ENCODE measurements around the gene RRAD.
A peak's percentile ranks its signal among the peaks of the same experiment; 100 is the strongest.
"Not testable (repeated sequence)": the region's sequence is repeated elsewhere in the genome, so short reads cannot be mapped to it uniquely, and the experiment has no call there.

The RRAD gene

DNA sequence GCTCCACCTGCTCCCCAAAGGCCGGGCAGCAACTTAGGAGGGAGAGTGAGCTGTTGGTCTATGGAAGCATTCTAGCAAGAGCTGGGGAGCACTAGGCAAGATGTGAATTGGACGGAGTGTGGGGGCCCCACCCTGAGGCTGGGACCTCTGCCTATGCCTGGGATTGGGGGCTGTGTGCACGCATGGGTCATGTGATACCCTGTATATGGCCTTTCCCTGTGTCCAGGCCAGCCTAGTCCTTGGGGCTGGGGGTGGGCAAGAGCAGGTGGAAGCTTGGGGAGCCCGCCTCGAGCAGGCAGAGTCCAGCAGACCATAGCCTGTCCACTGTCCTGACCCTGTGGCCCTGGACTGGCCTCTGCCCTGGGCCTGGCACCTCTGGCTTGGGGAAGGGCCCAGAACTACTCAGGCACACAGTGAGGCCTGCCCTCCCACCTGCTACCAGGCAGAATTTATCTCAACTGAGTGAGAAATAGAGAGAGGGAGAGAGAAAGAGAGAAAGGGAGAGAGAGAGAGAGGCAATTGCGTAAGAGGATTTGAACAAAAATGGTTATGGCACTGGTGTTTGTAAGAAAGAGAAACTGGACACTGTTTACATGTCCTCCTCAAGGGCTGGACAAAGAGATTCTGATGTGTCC, 25.9 kb downstream of the RRAD start:
- no peak for DNase-seq

DNA sequence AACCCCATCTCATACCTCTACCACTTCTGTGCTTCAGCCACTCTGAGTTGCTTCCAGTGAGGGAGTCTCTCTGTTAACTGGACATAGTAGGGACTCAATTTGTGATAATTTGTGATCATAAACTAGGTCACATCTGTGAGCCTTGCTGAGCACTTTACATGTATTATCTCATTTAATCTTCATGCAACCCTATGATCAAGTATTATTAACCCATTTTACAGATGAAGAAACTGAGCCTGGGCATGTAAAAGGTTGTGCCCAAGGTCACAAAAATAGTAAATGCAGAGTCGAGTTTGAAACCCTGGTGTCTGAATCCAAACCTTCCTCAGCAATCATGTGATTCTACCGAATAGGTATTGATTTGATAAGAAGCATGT, 26.4 kb downstream of the RRAD start:
- DNase-seq, result no peak

DNA sequence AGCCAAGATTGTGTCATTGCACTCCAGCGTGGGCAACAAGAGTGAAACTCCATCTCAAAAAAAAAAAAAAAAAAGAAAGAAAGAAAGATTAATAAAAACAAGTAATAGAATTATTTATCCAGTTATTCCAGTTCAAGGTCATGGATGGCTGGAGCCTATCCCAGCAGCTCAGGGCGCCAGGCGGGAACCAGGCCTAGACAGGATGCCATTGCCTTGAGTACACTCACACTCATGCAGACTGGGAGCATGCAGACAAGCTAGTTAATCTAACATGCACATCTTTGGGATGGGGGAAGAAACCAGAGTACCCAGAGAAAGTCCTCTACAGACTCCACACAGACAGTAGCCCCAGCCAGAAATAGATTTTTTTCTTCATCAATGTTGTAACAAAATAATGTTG, 27.1 kb downstream of the RRAD start:
- DNase-seq, result no peak

DNA sequence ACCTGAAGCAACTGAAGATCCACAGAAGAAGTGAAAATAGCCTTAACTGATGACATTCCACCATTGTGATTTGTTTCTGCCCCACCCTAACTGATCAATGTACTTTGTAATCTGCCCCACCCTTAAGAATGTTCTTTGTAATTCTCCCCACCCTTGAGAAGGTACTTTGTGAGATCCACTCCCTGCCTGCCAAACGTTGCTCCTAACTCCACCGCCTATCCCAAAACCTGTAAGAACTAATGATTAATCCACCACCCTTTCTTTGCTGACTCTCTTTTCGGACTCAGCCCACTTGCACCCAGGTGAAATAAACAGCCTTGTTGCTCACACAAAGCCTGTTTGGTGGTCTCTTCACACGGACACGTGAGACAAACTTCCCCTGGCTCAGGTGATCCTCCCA, 28.7 kb downstream of the RRAD start:
- DNase-seq, result not testable (repeated sequence)

DNA sequence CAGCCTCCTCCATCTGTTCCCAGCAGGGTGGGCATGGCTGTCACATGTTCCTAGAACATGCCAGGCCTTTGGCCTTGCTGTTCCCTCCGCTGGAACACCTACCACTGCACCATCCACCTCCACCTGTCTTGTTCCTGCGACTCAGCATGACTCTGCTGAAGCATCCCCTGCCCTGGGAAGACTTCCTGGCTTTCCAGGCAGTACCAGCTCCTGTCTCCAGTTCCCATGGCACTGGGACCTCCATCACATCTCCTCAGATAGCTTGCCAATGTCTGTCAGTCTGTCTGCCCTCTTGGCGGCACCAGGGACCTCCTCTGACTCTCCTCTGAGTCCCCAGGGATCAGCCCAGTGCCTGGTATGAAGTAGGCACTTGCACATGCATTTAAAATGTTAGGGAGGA, 29.3 kb downstream of the RRAD start:
- DNase-seq, result no peak

DNA sequence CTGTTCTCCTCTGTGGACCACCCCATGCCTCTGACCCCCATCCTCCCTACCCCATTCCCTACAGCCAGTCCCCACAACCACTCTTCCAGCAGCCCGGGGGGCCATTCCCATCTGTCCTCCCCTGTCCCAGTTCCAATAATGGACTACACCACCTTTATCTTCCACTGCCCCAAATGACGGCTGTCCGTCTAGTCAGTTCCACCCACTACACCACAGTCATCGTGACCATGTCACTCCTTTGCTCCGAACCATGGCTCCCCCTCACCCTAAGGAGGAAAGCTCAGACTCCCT, 29.7 kb downstream of the RRAD start:
- no peak for DNase-seq

DNA sequence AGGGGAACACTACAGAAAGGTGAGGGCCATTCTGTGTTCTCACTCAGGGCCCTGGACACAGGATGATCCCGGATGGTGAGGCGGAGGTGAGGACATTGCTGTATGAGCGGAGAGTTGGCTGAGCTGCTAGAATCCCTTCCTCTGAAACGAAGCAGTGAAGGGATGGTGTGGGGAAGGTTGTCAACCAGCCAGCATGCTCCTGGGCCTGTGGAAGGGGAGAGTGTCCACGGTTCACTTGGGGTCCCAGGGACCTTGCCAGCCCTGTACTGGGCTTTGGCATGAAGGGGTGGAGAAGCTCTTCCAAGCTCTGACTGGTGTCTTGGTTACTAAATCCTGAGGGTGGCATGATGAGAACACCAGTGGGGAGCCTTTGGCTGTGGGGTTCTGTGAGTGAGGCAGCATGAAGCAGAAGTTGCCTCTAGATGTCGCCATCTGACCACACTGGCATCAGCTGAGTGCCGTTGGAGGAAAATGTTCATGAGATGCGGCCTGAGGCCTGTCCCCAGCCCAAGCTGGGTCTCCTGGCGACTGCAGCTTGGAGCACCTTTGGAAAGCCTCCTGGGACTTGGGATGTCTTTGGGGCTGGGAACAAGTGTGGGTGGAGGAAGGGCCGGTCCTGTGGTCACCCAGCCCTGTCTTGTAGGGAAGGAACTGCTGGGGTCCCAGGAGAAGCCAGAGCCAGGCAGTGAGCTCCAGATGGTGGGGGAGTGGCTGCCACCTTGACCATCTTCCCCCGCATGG, 30.2 kb downstream of the RRAD start:
- peak; percentile 27 for DNase-seq

DNA sequence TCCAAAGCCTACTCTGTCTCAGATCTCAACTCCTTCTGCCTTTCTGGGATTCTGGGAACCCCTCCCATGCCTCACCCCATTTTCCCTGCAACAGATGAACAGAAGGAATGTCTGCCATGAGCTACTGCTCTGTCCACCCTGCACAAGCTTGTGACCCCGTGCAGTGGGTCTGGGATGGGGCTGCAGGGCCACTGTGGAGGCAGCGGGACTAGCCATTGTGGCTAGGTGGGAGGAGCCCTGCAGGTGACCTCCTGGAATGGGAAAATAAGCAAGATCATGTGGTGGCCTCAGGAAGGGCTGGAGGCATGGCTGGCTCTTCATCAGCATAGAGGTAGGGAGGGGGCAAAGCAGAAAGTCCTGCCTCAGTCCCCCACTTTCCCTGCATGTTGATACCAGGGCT, 31.3 kb downstream of the RRAD start:
- no peak for DNase-seq

DNA sequence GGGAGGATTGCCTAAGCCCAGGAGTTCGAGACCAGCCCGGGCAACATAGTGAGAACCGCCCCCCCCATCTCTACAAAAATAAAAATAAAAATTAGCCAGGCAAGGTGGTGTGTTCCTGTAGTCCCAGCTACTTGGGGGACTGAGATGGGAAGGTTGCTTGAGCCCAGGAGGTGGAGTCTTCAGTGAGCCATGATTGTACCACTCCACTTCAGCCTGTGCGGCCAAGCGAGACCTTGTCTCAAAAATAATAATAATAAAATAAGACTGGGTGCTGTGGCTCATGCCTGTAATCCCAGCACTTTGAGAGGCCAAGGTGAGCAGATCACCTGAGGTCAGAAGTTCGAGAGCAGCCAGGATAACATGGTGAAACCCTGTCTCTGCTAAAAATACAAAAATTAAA, 33.5 kb downstream of the RRAD start:
- DNase-seq, result no peak

DNA sequence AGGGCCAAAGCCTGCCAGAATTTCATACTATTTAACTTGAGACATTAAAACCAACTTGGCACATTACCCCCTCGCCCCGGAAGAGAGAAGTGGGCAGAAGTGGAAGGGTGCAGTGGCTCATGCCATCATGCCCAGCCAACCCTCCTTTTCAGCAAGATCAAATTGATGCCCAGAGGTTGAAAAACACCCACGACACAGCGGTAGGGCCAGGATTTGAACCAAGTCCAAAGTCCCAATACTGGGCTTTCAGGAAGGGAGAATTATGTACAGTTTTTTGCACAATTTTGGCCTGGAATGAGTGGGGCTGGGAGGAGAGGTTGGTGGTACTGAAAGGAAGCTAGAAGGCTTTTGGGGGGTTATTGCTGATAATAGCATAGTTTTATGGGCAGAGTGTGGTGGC, 34.0 kb downstream of the RRAD start:
- DNase-seq, result no peak

DNA sequence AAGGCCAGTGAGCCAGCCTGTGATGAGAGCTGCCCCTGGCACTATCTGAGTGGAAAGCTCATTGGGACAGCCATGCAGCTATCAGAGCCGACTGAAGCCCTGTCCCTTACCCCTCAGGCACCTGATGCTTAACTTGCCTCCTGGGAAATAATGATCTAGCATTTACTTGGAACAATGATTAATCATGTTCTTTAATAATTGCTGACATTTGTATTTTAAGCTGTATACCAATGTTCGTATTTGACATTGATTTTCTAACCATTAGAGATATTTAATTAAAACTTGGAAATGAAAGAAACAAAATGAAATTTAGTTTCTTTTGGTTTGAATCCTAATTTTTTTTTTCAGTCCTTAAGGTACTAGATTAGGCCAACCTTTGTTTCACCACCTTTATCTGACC, 34.5 kb downstream of the RRAD start:
- DNase-seq, result no peak

DNA sequence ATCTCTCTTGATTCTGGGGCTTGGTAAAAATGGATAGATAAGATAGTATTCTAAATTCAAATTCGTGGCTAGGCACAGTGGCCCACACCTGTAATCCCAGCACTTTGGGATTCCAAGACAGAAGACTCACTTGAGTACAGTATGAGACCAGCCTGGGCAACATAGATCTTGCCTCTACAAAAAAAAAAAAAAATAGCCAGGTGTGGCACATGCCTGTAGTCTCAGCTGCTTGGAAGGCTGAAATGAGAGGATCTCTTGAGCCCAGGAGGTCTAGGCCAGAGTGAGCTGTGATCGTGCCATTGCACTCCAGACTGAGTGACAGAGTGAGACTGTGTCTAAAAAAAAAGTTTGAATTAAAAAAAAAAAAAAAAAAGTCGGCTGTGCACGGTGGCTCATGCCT, 35.7 kb downstream of the RRAD start:
- DNase-seq, result no peak

DNA sequence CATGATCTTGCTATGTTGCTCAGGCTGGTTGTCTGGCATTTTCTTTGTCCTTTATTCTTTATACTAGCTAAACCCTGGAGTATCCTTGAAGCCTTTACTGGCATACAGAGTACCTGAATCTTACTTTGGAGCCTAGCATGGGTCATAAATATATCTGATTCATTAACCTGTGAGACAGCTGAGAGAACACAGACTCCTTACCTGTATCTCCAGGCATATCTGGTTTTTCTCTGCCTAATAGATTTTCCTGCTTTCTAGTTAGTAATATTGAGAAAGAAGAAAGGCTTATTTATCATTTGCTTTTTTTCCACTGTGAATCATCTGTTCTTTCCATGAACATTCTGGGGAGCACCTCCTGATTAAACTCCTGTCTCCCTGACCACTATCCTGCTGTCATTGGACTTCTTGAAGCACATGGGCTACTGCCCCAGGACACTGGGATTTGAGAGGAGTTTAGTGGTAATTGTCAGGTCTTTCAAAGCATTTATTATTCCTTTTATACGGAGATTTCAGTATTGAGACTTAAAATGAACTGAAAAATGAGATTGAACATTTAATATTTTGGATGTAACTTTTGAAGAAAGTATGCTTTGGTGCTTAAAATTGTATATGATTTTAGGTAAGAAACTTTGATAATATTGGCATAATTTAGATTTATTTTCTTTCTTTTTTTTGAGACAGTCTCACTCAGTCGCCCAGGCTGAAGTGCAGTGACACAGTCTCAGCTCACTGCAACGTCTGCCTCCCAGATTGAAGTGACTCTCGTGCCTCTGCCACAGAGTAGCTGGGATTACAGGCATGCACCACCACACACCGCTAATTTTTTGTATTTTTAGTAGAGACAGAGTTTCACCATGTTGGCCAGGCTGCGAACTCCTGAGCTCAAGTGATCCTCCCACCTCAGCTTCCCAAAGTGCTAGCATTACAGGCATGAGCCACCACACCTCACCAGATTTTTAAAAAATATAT, 36.4 kb downstream of the RRAD start:
- no peak for DNase-seq

DNA sequence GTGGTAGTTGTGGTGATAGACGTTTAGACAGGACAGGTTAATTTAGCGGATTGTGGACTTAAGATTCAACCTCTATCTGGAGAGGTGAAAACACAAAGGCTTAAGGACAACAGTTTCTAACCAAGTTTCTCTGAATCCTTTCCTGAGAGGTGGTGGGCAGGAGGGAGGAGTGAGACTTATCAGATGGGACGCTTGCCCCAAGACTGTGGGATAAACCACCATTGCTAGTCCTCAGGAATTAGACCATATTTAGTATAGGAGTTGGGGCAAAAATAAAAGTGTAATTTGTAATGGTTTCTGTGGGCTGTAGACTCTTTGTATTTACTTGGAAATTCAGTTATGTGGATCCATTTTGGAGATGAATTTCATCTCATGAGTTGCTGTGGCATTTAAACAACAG, 38.4 kb downstream of the RRAD start:
- DNase-seq, result no peak

DNA sequence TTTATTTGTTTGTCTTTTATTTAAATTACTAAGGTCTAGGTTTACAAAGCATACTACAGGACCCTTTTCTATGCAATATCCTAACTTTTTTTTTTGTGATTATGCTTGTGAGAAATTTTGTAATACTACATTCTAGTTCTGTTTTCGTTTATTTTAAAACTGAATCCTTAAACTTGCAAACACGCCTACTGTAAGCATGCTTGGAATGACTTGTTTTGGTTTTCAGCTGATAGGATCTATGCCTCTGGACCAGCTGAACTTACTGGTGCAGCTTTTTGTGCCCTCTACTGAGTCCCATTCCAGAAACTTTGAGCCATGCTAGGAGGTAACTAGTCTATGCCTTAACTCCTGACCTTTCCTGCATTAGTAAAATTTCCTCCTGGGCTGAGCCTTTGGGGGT, 39.0 kb downstream of the RRAD start:
- no peak for DNase-seq

DNA sequence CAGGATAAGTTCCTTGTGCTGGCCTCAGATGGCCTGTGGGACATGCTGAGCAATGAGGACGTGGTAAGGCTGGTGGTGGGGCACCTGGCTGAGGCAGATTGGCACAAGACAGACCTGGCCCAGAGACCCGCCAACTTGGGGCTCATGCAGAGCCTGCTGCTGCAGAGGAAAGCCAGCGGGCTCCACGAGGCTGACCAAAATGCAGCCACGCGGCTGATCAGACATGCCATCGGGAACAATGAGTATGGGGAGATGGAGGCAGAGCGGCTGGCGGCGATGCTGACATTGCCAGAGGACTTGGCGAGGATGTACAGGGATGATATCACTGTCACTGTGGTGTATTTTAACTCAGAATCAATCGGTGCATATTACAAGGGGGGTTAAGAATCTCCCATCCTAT, 39.8 kb downstream of the RRAD start:
- DNase-seq, result no peak

DNA sequence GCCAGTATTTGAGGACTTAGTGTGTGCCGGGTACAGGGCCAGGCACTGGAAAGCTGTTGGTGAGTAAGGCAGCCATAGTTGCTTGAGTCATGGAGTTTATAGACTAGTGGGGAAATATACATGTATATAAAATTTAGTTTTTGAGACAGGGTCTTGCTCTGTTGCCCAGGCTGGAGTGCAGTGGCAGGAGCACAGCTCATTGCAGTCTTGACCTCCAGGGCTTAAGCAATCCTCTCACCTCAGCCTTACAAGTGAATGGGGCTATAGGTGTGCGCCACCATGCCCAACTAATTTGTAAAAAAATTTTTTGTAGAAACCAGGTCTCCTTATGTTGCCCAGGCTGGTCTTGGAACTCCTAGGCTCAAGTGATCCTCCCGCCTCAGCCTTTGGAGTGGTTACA, 42.6 kb downstream of the RRAD start:
- DNase-seq, result no peak

DNA sequence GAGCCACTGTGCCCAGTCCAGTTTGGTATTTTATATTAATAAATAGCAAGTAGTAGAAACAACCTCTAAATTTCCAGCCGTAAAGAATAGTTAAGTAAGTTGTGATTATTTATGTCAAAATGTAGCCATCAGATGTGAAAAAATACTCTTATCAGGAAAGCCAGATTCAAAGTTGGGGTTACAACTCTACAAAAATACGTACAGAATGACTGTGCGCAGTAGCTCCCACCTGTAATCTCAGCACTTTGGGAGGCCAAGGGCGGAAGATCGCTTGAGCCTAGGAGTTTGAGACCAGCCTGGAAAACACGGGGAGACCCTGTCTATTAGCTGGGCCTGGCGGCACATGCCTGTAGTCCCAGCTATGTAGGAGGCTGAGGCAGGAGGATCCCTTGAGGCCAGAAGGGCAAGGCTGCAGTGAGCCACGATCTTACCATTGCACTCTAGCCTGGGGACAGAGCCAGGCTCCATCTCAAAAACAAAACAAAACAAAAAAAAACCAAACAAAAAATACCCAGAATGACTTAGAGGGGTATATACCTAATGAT, 43.3 kb downstream of the RRAD start:
- no peak for DNase-seq

DNA sequence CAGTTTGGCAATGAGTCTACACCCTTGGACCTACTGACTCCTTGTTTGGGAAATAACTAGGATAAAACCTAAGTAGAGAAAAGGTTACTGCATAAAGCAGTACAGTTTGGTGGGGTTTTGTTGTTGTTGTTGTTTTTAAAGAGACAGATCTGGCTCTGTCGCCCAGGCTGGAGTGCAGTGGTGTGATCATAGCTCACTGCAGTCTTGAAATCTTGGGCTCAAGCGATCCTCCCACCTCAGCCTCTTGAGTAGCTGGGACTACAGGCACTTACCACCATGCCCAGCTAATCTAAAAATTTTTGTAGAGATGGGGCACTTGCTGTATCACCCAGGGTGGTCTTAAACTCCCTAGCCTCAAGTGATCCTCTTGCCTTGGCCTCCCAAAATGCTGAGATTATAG, 43.8 kb downstream of the RRAD start:
- no peak for DNase-seq

DNA sequence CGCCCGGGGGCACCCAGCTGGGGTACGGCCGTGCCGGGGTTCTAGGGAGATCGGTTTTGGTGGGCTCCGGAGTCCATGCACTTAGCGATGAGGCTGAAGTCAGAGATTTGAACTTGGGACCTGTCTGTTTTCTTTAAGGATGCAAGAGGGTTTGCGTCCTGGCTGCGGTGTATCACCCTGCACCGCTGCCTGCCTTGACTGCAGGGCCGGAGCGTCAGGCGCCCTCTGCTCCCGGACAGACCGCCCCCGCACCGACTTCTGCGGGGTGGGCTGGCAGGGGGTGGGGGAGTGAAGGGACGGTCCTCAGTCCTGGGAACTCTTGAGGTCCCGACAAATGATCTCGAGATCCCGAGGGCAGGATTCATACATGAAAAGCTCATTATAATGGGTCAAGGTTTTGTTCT, 44.3 kb downstream of the RRAD start:
- no peak for DNase-seq

DNA sequence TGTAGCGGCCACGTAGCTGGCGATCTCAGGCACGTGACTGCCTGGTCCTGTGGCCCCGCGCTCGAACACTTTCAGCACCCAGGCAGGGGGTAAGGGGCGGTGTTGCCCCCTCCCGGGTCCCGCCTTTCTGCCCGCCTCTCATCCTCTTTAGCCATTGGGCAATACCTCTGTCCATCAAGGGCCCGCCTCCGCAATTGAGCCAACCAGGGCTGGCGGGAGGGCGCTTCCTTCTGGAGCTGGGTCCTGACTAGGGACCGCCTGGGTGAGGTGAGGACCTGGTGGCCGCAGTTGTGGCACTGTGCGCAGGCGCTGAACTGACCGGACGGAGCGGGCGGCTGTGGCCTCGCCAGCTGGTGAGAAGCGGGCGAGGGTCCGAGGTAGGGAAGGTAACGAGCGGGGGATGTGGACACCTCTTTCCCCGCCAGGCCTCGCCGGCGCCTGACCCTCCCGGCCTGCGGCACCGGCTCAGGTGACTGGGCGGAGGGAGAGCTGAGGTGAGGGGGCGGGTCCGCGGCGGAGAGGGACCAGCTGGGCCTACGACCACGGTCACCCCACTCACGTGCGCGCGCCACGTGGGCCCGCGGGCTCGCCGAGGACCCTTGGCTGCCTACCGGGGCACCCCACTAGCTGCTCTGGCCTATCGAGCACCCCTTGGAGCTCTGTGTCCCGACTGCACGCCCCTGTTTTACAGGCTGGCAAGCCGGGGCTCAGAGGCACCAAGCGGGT, 44.9 kb downstream of the RRAD start, which contains the start of gene PDP2:
Gene PDP2, plus strand, starts transcription at position 228 of the 726 bp plus-strand sequence. CDS start 3,770 bp downstream, outside the sequence.
- DNase-seq, result peak; percentile 82

DNA sequence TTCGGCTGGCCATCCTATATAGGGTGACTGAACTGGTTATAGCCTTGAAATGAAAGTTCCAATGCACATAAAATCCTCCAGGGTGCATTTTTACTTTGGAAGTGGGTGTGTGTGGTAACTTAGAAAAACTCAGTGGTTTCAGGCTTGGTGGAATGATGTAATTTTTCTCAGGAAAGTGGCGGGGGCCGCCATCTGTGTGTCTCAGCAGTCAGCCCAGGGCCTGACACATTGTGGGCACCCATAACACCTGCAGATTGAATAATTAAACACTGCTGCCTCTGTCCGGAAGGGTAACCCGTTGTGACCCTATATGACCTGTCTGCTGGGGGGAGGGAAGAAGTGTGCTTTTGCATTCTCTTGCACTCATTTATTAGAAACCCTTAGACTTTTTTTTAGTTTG, 47.3 kb downstream of the RRAD start:
- no peak for DNase-seq
